Liver (tissue), 9 donors: ENCODE results near the gene HSD3B7. TPM values are rescaled to one million over a fixed set of nuclear protein-coding genes. Genes with fewer than 3 reads are reported as not detected.

Source experiments
- DNase-seq: peaks from one replicate; pipeline ENCODE4 v3.0.0-alpha.2; 2017; ENCODE audit warnings: low spot score
- H3K27ac ChIP-seq, 2 donors: one replicate each; pipeline ENCODE4 v1.7.0; 2013; ENCODE audit warnings: inconsistent platforms in 2 of 2, low read length in 2 of 2, control low read depth in 1 of 2, low read depth in 1 of 2, mild to moderate bottlenecking in 1 of 2
- H3K27me3 ChIP-seq, 4 donors: one replicate each; pipeline versions ENCODE4 v1.6.1 to v1.7.0; 2013; ENCODE audit warnings: low read length in 3 of 4, inconsistent platforms in 1 of 4, mild to moderate bottlenecking in 1 of 4, moderate library complexity in 1 of 4; ENCODE audit not compliant: control insufficient read depth in 4 of 4, insufficient read depth in 4 of 4
- H3K36me3 ChIP-seq, 4 donors: one replicate each; pipeline versions ENCODE4 v1.6.1 to v1.7.0; 2013; ENCODE audit warnings: low read length in 3 of 4, mild to moderate bottlenecking in 3 of 4, low read depth in 1 of 4, moderate library complexity in 1 of 4; ENCODE audit not compliant: control insufficient read depth in 4 of 4, insufficient read depth in 3 of 4
- H3K4me1 ChIP-seq, 4 donors: one replicate each; pipeline versions ENCODE4 v1.6.1 to v1.7.0; 2013; ENCODE audit warnings: low read length in 3 of 4, mild to moderate bottlenecking in 3 of 4, moderate library complexity in 1 of 4; ENCODE audit not compliant: control insufficient read depth in 4 of 4, insufficient read depth in 4 of 4
- H3K4me3 ChIP-seq, 3 donors: one replicate each; pipeline versions ENCODE4 v1.6.1 to v1.7.0; 2013; ENCODE audit warnings: low read length in 3 of 3, control low read depth in 1 of 3, low read depth in 1 of 3, mild to moderate bottlenecking in 1 of 3
- H3K9ac ChIP-seq, 2 donors: one replicate each; pipeline ENCODE4 v1.7.0; 2013; ENCODE audit warnings: low read length in 2 of 2, mild to moderate bottlenecking in 2 of 2, moderate library complexity in 2 of 2, control low read depth in 1 of 2, low read depth in 1 of 2
- H3K9me3 ChIP-seq, 4 donors: one replicate each; pipeline versions ENCODE4 v1.6.1 to v1.7.0; 2013; ENCODE audit warnings: low read length in 3 of 4; ENCODE audit not compliant: control insufficient read depth in 4 of 4
- ATF3 ChIP-seq: IDR thresholded peaks from 2 replicates; pipeline ENCODE4 v1.6.1; 2016; ENCODE audit warnings: antibody characterized with exemption
- CTCF ChIP-seq: fragments of 150-350 bp; IDR thresholded peaks from 2 replicates; pipeline ENCODE4 v1.5.1; 2017; ENCODE audit warnings: improper control_type of control experiment, low read depth, low read length; ENCODE audit not compliant: missing input control
- EGR1 ChIP-seq, 2 donors: IDR thresholded peaks; 2 replicates each; pipeline ENCODE4 v1.6.1; 2016 to 2018; ENCODE audit warnings: antibody characterized with exemption in 2 of 2, low read depth in 2 of 2
- FOXA1 ChIP-seq: IDR thresholded peaks from 2 replicates; pipeline ENCODE4 v1.6.1; 2016; ENCODE audit warnings: antibody characterized with exemption
- FOXA2 ChIP-seq: IDR thresholded peaks from 2 replicates; pipeline ENCODE4 v1.6.1; 2016; ENCODE audit warnings: antibody characterized with exemption
- GABPA ChIP-seq, 2 donors: IDR thresholded peaks in 1 of 2; conservative IDR thresholded peaks in 1 of 2; 2 replicates each; pipeline ENCODE4 v1.6.1; 2016; ENCODE audit warnings: antibody characterized with exemption in 2 of 2, mild to moderate bottlenecking in 1 of 2, moderate library complexity in 1 of 2
- HNF4A ChIP-seq, 2 donors: conservative IDR thresholded peaks; 2 replicates each; pipeline ENCODE4 v1.6.1; 2016; ENCODE audit warnings: antibody characterized with exemption in 2 of 2, mild to moderate bottlenecking in 2 of 2
- HNF4G ChIP-seq: IDR thresholded peaks from 2 replicates; pipeline ENCODE4 v1.6.1; 2016; ENCODE audit warnings: antibody characterized with exemption
- JUND ChIP-seq, 2 donors: IDR thresholded peaks; 2 replicates each; pipeline ENCODE4 v1.6.1; 2016; ENCODE audit warnings: antibody characterized with exemption in 2 of 2
- MAX ChIP-seq: IDR thresholded peaks from 2 replicates; pipeline ENCODE4 v1.6.1; 2016; ENCODE audit warnings: antibody characterized with exemption
- NR2F2 ChIP-seq: IDR thresholded peaks from 2 replicates; pipeline ENCODE4 v1.6.1; 2016; ENCODE audit warnings: antibody characterized with exemption
- RAD21 ChIP-seq, 2 donors: IDR thresholded peaks; 2 replicates each; pipeline ENCODE4 v1.6.1; 2016; ENCODE audit warnings: antibody characterized with exemption in 2 of 2, mild to moderate bottlenecking in 2 of 2
- REST ChIP-seq: IDR thresholded peaks from 2 replicates; pipeline ENCODE4 v1.6.1; 2016; ENCODE audit warnings: antibody characterized with exemption, mild to moderate bottlenecking
- RXRA ChIP-seq, 2 donors: IDR thresholded peaks; 2 replicates each; pipeline ENCODE4 v1.6.1; 2017 to 2018; ENCODE audit warnings: antibody characterized with exemption in 2 of 2, mild to moderate bottlenecking in 1 of 2
- SP1 ChIP-seq: IDR thresholded peaks from 2 replicates; pipeline ENCODE4 v1.6.1; 2018; ENCODE audit warnings: antibody characterized with exemption, mild to moderate bottlenecking
- TAF1 ChIP-seq: conservative IDR thresholded peaks from 2 replicates; pipeline ENCODE4 v1.6.1; 2016; ENCODE audit warnings: antibody characterized with exemption, mild to moderate bottlenecking
- YY1 ChIP-seq: IDR thresholded peaks from 2 replicates; pipeline ENCODE4 v1.6.1; 2016; ENCODE audit warnings: antibody characterized with exemption, mild to moderate bottlenecking
- ZBTB33 ChIP-seq: IDR thresholded peaks from 2 replicates; pipeline ENCODE4 v1.6.1; 2016; ENCODE audit warnings: antibody characterized with exemption
- WGBS: extraction: QIAGEN DNeasy Blood & Tissue Kit; methylation state at CpG from one replicate; pipeline ENCODE4 v1.1.7; 2013; 5-methylcytosine and 5-hydroxymethylcytosine counted together
- polyA plus RNA-seq, 2 donors: library from polyadenylated mRNA; stranded (reverse) in 1 of 2; unstranded in 1 of 2; fragments of 200-250 nt in 1 of 2; fragments of >200 nt in 1 of 2; fragmentation: Nextera tagmentation in 1 of 2; extraction: Ambion mirVana in 1 of 2; gene quantifications; one replicate each; pipeline versions ENCODE4 v1.2.1 to v1.2.3, GENCODE V29; 2013 to 2015
- total RNA-seq, 2 donors: library from RNA; depleted of rRNA; stranded (reverse); fragments of >200 nt; gene quantifications; one replicate each; pipeline ENCODE4 v1.2.3, GENCODE V29; 2014
- donor health status: healthy.
- donor health status: healthy.
- donor health status: healthy.
- donor health status: healthy.
- donor health status: healthy.

The HSD3B7 gene
- total and polyA plus RNA-seq, 4 donors, result 23.9 to 93.9 (median 79.4) TPM

DNA sequence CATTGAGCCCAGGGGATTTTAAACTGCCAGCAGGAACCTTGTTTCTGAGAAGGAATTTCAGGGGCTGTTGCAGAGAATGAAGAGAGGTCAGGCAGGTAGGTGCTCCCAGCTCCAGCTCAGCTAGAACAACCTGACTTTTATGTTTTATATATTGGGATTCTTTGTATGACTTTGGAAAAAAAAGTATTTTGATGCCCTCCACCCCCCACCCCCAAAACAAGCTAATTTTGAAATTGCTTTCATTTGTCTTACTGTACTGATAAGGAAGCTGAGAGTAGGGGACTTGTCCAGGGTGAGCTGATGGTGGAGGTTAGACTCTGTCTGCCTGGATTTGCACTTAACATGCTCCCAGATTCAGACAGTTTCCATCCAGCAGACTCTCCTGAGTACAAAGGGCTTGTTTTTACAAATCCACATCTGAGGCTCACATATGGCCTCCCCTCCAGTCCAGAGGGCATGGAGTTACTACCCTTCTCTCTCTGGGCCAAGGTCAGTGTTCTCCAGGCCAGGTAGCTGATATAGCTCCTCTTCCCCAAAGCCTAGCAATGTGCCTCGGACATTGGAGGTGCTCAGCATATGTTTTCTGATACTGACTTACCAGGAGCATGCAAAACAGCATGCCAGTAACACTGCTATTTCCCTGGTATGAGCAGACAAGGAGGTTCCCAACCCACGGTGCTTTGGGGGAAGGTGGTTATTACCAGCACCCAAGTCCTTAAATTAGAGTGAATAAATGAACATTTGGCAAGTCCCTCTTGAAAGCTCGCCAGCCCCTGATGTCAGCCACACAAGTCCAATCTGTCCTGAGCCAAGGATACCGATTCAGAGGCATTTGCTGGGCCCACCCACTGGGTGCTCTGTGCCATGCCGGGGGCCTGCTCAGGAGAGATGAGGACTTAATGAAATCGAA lies 14.1 kb downstream of the HSD3B7 start:
- Histone ChIP-seq H3K4me1 (peaks cover 3 to 36% (median 30%) of the 10 kb centered on the region in 4 donors), H3K9ac (no peak overlapping the region), H3K27me3 (no peaks in the 10 kb centered on the region), H3K27ac (peak overlapping the region; percentile 95 to 96), H3K9me3 (no peaks in the 10 kb centered on the region), H3K4me3 (no peak overlapping the region), H3K36me3 (no peaks in the 10 kb centered on the region)
- 36% methylated on average over 6 of the region's 6 CpGs for WGBS
- no peak for DNase-seq
- peak; percentile 70 for TF ChIP-seq FOXA1
- peak; percentile 24 for TF ChIP-seq FOXA2
- peak; percentile 47 for TF ChIP-seq TAF1
- peak; percentile 98 for TF ChIP-seq HNF4A (conservative IDR thresholded peaks at IDR 0.05)
- TF ChIP-seq CTCF, result no peak
- peak; percentile 22 to 66 for TF ChIP-seq EGR1 (IDR thresholded peaks at IDR 0.05; ENCODE audit: low read depth in 2 of 2)
- TF ChIP-seq MAX, result peak; percentile 78
- TF ChIP-seq JUND (IDR thresholded peaks at IDR 0.05), result peak in 1 of 2 donors; percentile 50
- peak; percentile 80 for TF ChIP-seq REST
- TF ChIP-seq NR2F2, result peak; percentile 71
- no peak for TF ChIP-seq ATF3
- TF ChIP-seq SP1, result peak; percentile 98
- no peak for TF ChIP-seq ZBTB33
- TF ChIP-seq RXRA (IDR thresholded peaks at IDR 0.05), result peak; percentile 93
- TF ChIP-seq GABPA (IDR thresholded peaks at IDR 0.05 in 1 of 2, conservative IDR thresholded peaks at IDR 0.05 in 1 of 2), result peak in 1 of 2 donors; percentile 62
- TF ChIP-seq YY1, result peak; percentile 93
- peak; percentile 93 for TF ChIP-seq HNF4G
- TF ChIP-seq RAD21 (IDR thresholded peaks at IDR 0.05), result peak; percentile 29 to 47
